ENCODE results near the gene RGSL1.
"Not testable (repeated sequence)": the region's sequence is repeated elsewhere in the genome, so short reads cannot be mapped to it uniquely, and the experiment has no call there.

Gene RGSL1

DNA sequence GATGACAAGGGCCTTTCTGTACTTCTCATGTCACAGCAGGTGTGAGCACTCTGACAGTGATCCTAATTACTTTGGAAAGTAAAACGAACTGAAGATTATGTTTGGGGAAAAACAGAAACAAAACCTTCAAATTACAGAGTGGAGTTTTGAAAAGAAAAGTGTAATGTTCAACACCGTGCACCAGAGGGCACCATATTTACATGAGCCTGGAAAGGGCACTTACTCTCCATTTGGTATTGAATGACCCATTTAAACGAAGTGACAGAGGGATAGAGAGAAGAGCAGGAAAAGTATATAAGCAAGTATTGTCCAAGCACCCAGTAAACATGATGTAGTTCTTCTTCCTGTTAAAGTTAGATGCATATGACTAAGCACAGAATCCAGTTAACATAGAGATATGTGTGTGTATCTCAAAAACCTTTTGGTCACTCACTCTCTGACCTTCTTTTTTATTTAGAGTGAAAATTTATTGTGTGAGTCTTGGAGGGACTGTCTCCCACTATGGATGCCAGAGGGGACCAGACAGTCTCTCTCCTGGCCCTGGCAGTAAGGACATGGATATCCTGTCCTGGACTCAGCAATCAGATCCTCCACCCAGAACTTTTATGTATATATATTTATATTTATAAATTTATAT is 3.8 kb upstream of the RGSL1 start:
- peak; percentile 3 for DNase-seq

DNA sequence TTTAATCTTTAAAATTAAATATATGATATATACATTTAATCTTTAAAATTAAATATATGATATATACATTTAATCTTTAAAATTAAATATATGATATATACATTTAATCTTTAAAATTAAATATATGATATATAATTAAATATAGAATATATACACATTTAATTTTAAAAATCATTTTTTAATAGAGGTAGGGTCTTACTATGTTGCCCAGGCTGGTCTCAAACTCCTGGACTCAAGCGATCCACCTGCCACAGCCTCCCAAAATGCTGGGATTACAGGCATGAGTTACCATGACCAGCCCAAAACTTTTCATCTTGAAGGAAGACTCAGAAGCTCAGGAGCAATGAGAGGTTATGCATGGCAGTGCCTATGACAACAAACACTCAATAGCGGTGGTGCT is 2.8 kb upstream of the RGSL1 start:
- not testable (repeated sequence) for DNase-seq

DNA sequence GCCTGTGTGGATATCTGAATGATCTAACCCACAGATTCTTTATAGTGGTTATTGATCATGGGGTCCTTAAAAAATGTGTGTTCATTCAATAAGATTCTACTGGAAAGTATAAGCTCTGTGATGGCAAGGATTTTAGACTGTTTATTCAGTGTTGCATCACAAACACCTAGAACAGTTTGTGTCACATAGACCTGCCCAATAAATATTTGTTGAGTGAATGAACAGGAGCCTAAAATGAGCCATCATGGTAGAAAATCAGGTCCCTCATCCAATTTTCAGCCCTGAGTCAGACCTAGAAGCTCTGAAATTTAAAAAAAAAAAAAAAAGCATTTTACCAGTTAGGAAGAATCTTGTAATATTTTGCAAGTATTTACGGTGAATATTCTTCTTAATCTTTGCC is 2.3 kb upstream of the RGSL1 start:
- DNase-seq: no peak

- DNase-seq: no peak
Observed at GRCh38 chr1:182453631-182454030, 3.7 kb downstream of the RGSL1 start.

GRCh38 chr1:182457844-182458243 is 7.9 kb downstream of the RGSL1 start:
- no peak for DNase-seq

DNA sequence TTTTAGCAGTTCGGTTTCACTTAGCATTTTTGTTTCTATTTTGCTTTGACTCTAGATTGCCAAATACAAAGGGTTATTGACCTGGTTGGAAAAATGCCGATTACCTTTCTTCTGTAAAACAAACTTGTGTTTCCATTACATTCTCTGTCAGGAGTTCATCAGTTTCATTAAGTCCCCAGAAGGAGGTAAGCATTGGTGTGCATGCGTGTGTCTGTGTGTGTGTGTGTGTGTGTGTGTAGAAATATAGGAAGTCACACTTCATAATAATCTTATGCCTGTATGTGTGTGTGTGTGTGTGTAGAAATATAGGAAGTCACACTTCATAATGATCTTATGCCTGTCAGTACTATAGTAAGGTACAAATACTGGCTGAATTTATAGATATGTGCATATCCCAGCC is 10.0 kb downstream of the RGSL1 start:
- DNase-seq: no peak

- no peak for DNase-seq
Observed at GRCh38 chr1:182460550-182460951, 10.6 kb downstream of the RGSL1 start.

DNA sequence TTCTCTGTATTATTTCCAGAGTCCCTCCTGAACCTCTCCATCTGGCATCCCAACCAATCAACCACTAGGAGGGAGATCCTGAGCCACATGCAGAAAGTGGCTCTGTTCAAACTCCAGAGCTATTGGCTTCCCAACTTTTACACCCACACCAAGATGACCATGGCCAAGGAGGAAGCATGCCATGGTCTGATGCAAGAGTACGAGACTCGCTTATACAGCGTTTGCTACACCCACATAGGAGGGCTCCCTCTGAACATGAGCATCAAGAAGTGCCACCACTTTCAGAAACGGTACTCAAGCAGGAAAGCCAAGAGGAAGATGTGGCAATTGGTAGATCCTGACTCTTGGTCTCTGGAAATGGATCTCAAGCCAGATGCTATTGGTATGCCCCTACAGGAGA is 23.6 kb downstream of the RGSL1 start:
- no peak for DNase-seq

- no peak for DNase-seq
Observed at GRCh38 chr1:182476625-182477024, 26.7 kb downstream of the RGSL1 start.

DNA sequence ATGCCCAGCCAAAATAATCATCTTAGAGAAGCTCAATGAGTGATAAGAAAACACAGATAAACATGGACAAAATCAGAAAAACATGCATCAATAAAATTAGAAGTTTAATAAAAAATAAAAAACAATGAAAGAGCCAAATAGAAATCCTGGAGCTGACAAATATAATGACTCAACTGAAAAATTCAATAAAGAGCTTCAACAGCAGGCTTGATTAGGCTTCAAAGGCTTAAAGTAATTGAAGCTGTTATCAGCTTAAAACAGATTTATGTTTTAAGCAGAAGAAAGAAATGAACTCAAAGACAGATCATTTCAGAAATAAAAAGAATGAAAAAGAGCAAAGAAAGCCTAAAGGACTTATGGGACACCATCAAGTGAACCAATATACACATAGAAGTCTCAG is 28.3 kb downstream of the RGSL1 start:
- no peak for DNase-seq

GRCh38 chr1:182484067-182484466 is 34.1 kb downstream of the RGSL1 start:
- no peak for DNase-seq

- DNase-seq: no peak
Observed at GRCh38 chr1:182484531-182485257, 34.7 kb downstream of the RGSL1 start.

GRCh38 chr1:182485861-182486260 is 35.9 kb downstream of the RGSL1 start:
- DNase-seq: no peak

DNA sequence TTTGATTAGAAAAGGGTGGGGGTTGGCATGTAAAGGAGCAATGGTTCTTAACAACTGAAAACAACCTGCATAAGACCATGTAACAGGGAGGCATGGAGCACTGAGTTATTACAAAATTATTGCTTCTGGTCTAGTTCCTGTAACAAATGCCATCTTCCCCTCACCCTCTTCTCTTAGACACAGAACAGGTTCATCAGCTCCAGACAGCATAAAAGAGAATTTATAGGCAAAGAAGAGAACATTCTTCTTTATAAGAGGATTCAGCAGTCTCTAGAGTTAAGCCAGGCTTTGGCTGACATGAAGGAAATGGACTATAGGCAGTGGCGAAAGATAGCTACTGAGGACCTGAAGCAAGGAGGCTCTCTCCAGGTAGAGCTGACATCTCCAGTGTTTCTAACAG is 38.9 kb downstream of the RGSL1 start:
- DNase-seq: no peak

DNA sequence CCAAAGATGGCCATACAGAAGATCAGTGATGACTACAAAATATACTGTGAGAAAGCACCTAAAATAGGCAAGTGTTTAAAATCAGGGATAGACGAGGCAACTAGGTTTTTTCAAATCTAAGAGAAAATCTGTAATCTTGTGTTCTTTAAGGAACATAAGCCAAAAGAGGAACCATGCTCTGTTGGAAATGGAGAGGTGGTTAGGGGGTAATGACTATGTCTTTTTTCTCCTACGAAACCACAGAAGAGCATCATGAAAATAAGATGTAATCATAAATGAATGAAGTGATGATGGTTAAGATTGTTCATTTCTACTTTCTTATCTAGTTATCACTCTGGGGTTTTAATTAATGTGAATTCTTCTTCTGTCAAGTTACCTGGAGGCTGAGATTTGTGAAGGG is 43.1 kb downstream of the RGSL1 start:
- DNase-seq: no peak

DNA sequence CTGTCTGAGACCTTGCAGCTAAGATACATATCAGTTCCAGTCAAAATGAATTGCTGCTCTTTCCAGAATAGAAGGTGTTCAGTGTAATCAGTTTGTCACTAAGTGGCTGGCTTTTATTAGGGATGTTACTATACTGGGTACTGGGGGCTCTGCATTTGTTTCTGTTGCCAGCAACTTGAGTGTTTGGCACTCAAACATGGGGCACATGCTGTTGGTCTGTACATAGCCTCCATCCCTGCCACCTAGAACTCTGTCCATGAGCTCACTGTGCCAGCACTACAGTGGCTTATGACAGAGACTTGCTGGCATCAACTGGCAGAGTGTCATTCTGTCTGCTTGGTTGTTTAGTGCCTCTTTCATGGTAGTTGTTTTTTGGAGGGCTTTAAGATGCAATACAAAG is 45.1 kb downstream of the RGSL1 start:
- no peak for DNase-seq

DNA sequence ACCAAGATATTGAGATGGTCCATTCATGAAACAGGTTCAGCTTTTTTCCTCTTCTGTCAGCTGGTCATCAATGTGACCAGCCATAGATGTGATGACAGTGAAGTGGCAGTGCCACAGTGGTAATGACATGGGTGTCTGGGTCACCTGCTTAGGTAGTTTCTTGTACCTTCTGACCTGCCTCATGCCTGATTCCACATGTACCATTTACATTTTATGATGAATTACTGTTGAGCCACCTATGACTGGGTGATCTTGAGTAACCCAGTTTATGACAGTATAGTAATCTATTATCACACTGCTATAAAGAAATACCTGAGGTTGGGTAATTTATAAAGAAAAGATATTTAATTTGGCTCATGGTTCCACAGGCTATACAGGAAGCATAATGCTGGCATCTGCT is 45.7 kb downstream of the RGSL1 start:
- DNase-seq: no peak

DNA sequence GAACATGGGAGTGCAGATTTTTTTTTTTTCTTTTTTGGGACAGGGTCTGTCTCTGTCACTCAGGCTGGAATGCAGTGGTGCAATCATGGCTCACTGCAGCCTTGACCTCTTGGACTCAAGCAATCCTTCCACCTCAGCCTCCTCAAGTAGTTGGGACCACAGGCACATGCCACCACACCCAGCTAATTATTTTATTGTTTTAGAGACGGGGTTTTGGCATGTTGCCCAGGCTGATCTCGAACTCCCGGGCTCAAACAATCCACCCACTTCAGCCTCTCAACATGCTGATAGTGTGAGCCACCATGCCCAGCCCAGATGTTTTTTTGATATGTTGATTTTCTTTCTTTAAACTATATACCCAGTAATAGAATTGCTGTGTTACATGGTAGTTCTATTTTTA is 57.7 kb downstream of the RGSL1 start:
- DNase-seq: no peak

GRCh38 chr1:182515556-182515955 is 65.6 kb downstream of the RGSL1 start:
- DNase-seq: no peak

DNA sequence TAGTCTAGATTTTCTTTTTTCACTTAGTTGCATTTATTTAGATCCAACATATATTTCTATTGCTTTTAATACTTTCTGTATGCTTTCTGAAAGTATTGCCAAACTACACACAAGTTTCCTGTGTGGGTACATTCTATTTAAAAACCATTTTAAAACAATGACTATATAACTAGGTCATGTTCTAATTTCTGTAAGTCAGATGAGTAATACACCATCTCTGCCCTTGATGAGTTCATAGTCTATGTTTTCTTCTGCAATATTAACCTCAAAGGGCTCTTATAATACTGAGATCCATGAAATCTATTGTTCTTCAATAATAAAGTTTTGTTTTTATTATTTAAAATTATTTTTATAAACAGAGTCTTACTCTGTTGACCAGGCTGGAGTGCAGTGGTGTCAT is 70.8 kb downstream of the RGSL1 start:
- no peak for DNase-seq

DNA sequence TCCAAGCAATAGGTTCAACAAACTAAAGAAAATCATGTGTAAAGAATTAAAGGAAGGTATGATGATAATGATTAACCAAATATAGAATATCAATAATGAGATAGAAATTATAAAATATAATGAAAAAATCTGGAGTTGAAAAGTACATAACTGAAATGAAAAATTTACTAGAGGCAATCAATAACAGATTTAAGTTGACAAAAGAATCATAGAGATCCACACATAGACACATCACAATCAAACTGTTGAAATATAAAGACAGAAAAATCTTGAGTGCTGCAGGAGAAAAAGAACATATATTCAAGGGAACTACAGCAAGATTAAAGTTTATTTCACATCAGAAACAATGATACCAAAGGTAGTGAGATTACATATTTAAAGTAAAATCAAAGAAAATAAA is 75.4 kb downstream of the RGSL1 start:
- no peak for DNase-seq

DNA sequence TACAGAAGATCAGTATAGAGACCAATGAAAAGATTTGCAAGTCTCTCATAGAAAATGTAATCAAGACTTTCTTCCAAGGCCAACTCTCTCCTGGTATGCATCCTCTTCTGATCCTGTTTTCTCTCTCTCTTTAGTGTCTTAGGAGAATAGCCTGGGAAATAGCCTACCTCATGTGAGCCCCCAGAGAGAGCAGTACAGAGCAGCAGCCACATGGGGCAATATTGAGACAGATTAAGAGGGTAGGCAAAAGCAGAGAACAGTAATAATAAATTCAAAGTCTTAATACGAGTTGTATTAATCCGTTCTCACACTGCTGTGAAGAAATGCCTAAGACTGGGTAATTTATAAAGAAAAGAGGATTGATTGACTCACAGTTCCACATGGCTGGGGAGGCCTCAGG is 77.7 kb downstream of the RGSL1 start:
- DNase-seq: no peak

- not testable (repeated sequence) for DNase-seq
Observed at GRCh38 chr1:182528206-182528605, 78.3 kb downstream of the RGSL1 start.

DNA sequence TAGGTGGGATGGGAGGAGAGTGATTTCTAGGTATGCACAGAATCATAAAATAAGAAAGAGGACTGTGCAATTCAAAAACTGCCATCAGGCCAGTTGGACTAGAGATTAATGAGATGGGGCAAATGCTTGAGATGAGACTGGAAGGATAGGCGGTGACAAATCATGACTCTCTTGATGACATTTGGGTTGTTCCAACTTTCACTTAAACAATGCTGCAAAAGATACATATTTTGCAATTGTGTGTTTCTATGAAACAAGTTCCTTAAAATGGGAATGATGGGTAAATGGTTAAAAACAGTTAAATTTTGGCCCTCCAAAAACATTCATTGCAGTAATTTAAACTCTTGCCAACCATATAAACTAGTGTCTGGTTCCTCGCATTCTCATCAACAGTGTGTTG is 84.0 kb downstream of the RGSL1 start:
- DNase-seq: no peak

GRCh38 chr1:182549346-182549745 is 99.4 kb downstream of the RGSL1 start:
- DNase-seq: no peak
